Measurements from ENCODE around the gene ZDHHC7. TPM values are rescaled to one million over a fixed set of nuclear protein-coding genes. Genes with fewer than 3 reads are reported as not detected.

Gene ZDHHC7
- total RNA-seq, 1 donor from 2014 or later = 45.4 TPM

GRCh38 chr16:85027958-85028684 lies 16.8 kb upstream of the ZDHHC7 start:
- peaks cover 10% of the 10 kb centered on the region for H3K27me3 Mint-ChIP-seq (ENCODE audit: low read depth)
- peak overlapping the region; percentile 51 for H3K27ac Mint-ChIP-seq
- H3K4me1 Mint-ChIP-seq = peaks cover 32% of the 10 kb centered on the region
- TF ChIP-seq CTCF (IDR thresholded peaks at IDR 0.05; ENCODE audit: unreplicated experiment) = no peak
- no peak for DNase-seq (ENCODE audit: low spot score in 2 of 2, unreplicated experiment in 2 of 2)
- no peaks in the 10 kb centered on the region for H3K36me3 Mint-ChIP-seq
- peak overlapping the region; percentile 70 for H3K4me3 Mint-ChIP-seq
- no peaks in the 10 kb centered on the region for H3K9me3 Mint-ChIP-seq

- Mint-ChIP-seq H3K9me3 (peaks cover 4% of the 10 kb centered on the region), H3K27me3 (ENCODE audit: low read depth) (peaks cover 10% of the 10 kb centered on the region), H3K27ac (peak within 1 kb of the TSS; percentile 95), H3K4me1 (peaks cover 32% of the 10 kb centered on the region), H3K4me3 (peak within 1 kb of the TSS; percentile 87), H3K36me3 (no peaks in the 10 kb centered on the region)
- DNase-seq (ENCODE audit: low spot score in 2 of 2, unreplicated experiment in 2 of 2) = peak; percentile 97 to 99
- no peak for TF ChIP-seq CTCF (IDR thresholded peaks at IDR 0.05; ENCODE audit: unreplicated experiment)
Observed at GRCh38 chr16:85027349-85027957, 16.1 kb upstream of the ZDHHC7 start, which contains the start of gene KIAA0513. KIAA0513 (plus strand) TSS chr16:85027795; CDS start chr16:85067072, 39,277 bp downstream.

GRCh38 chr16:85026703-85027102 lies 15.4 kb upstream of the ZDHHC7 start:
- Mint-ChIP-seq H3K4me3 (peak overlapping the region; percentile 87), H3K27me3 (ENCODE audit: low read depth) (peaks cover 10% of the 10 kb centered on the region), H3K4me1 (peaks cover 32% of the 10 kb centered on the region), H3K9me3 (peaks cover 5% of the 10 kb centered on the region), H3K27ac (peak overlapping the region; percentile 88), H3K36me3 (no peaks in the 10 kb centered on the region)
- no peak for DNase-seq (ENCODE audit: low spot score in 2 of 2, unreplicated experiment in 2 of 2)
- TF ChIP-seq CTCF (IDR thresholded peaks at IDR 0.05; ENCODE audit: unreplicated experiment) = no peak

- Mint-ChIP-seq H3K27ac (peak overlapping the region; percentile 88), H3K9me3 (peaks cover 5% of the 10 kb centered on the region), H3K4me1 (peaks cover 32% of the 10 kb centered on the region), H3K4me3 (peak overlapping the region; percentile 87), H3K27me3 (ENCODE audit: low read depth) (peaks cover 10% of the 10 kb centered on the region), H3K36me3 (no peaks in the 10 kb centered on the region)
- no peak for TF ChIP-seq CTCF (IDR thresholded peaks at IDR 0.05; ENCODE audit: unreplicated experiment)
- no peak for DNase-seq (ENCODE audit: low spot score in 2 of 2, unreplicated experiment in 2 of 2)
Observed at GRCh38 chr16:85025781-85026653, 14.7 kb upstream of the ZDHHC7 start.

- Mint-ChIP-seq H3K36me3 (no peaks in the 10 kb centered on the region), H3K9me3 (peaks cover 5% of the 10 kb centered on the region), H3K4me1 (peaks cover 8% of the 10 kb centered on the region), H3K4me3 (no peak overlapping the region), H3K27me3 (ENCODE audit: low read depth) (no peaks in the 10 kb centered on the region), H3K27ac (no peak overlapping the region)
- DNase-seq (ENCODE audit: low spot score in 2 of 2, unreplicated experiment in 2 of 2) = no peak
- TF ChIP-seq CTCF (IDR thresholded peaks at IDR 0.05; ENCODE audit: unreplicated experiment) = no peak
Observed at GRCh38 chr16:85019659-85020245, 8.4 kb upstream of the ZDHHC7 start.
